NOMO-1 treated with dmso at 0.1 percent for 144 hours (cell line): ENCODE measurements around the gene PCBP3.
"Not testable (repeated sequence)": the region's sequence is repeated elsewhere in the genome, so short reads cannot be mapped to it uniquely, and the experiment has no call there.

Experiments
- DNase-seq: peaks from one replicate; lab custom pipeline; 2025; ENCODE audit not compliant: unreplicated experiment; lab: John Stamatoyannopoulos, UW

PCBP3 gene

DNA sequence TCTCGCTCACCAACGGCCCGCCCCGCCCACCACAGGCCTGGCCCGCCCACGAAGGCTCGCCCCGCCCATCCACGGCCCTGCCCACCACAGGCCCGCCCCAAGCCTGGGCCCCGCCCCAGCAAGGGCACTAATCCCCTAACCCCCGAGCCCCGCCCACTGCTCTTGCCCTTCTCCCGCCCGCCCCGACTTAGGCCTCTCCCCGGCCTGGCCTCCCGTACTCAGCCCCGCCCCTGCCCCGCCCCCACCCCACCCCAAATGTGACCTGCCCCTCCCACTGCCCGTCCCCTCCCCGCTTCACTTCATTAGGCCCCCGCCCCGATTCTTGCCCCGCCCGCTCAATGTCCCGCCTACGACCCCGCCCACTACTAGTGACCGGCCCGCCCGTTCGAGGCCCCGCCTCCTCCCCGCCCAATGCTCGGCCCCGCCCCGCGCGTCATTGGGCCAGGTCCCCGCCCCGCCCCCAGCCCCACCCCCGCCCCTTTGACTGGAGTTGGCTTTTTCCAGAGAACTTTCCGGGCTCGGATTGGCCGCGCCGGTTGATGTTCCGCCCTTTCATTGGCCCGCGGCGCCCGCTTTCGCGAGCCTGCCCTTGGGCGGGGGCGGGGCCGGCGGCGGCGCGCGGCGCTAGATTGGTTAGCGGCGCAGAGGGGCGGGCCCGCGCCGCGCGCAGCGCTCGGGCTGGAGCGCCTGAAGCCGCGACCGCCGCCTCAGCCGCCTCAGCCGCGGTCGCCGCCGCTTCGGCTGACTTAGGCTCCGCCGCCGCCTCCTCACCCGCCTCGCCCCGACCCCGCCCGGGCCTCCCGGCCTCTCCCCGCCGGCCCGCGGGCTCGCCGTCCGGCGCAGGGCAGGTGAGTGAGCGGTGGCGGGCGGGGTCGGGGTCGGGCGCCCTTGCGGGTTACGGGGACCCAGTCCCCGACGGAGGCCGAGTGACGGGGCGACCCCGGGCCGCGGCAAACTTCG is at the start of gene PCBP3:
Gene PCBP3, plus strand, starts transcription at position 705 of the 960 bp plus-strand sequence. CDS start 206,361 bp downstream, outside the sequence.
- DNase-seq = peak; percentile 92

DNA sequence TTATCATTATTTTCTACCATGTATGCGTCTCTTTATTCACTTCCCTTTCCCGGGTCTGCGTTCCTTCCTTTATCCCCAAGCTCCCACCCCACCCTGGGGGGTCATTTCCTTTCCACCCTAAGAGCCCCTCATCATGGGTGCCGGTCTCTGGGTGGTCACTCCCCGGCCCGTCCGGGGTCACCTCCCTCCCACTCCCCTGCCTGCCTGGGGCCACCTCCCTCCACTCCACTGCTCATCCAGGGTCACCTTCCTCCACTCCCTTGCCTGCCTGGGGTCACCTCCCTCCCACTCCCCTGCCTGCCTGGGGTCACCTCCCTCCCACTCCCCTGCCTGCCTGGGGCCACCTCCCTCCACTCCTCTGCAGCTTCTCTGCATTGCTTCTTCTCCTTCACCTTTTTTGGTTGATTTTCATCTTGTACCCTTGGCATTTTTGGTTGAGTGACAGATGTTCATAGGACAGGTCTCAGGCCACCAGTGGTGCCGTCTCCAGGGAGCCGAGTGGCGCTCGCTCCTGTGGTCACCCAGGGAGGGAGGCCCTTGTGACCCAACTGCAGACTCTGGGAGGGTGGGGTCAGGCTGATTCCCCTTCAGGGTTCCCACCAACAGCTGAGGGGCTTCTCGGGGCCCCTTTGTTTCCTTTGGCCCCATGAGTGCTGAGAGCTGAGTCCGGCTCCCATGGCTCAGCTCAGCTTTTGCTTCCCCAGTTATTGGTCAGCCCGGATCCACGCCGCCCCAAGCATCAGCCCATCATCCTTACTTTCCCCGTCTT is 48.6 kb upstream of the PCBP3 start:
- DNase-seq = no peak

DNA sequence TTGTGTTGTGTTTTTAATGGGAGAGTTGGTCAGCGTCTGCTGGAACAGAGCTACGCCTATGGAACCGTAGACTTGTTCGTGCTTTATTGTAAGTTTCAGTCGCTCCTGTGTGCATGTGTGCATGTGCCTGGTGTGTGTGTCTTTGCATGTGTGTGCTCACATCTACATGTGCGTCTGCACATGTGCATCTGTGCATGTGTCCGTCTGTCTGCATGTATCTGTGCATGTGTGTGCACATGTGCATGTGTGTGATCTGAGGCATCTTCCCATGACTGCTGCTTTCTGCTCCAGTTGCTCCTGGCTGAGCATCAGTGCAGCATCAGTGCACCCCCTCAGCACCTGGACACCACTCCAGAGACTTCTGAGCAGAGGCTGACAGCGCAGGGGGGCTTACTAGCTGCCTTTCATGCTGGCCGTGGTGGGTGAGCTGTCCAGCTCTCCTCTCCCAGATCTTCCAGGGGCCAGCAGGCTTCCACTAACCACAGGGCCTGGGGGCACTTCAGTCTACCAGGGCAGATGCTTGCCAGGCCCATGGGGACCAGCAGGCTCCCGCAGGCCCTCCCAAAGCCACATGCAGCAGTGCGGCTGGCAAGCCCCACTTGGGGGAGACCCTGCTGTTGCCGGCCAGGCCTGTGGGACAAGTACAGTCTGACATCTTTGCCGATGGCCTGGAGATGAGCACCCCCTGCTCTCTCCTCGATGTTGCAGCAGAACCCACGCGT is 47.8 kb upstream of the PCBP3 start:
- DNase-seq = no peak

DNA sequence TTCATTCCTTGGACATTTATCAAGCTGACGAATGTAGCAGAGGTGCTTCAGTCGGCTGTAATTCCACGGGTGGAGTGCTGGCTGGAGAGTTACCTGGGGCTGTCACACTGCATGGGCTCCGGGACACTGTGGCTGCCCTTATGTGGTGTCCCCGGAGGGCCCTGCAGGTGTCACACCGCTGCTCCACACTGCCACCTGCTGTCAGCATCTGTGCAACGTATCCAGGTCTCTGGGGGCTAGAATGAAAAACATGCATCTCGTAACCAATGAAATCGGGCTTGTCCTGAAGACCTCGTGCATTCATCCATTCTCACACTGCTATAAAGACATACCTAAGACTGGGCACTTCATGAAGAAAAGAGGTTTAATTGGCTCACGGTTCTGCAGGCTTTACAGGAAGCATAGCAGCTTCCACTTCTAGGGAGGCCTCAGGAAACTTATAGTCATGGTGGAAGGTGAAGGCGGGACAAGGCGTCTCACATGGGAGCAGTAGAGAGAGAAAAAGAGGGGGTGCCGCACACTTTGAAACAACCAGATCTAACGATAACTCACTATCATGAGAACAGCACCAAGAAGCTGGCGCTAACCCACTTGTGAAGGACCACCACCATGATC is 46.7 kb upstream of the PCBP3 start:
- no peak for DNase-seq

DNA sequence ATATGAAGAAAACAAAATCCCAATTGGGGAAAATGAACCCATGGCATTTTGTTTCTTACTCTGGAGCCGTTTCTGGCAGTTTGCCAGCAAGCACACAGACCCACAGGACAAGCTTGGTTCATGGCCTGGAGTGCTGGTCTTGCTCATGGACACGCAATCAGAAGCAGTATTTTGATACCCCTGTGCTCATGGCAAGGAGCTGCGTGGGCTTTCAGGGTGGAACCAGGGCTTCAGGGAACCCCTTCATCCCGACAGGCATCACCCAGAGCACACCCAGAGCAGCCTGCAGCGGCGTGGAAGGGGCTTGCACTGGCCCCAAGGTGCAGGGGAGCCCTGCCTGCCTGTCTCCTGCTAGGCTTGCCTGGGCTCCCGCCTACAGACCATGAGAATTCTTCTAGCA is 45.4 kb upstream of the PCBP3 start:
- no peak for DNase-seq

DNA sequence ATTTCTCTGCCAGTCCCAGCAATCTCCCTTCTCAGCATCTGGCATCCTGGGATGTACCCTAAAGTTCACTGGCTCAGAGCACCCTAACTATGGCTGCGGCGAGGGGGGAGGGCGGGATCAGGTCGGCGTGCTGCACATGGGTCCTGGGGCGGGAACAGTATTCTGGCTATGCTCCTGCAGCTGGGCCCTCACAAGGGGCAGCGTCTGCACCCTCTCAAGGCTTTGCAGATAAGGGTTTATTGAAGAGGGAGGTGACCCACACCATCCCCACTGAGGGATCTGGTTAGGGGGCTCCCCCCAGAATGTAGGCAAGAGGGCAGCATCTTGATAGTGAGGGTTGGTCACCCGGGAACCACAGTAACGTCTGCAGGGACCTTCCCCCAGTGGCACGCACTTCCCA is 44.9 kb upstream of the PCBP3 start:
- no peak for DNase-seq

DNA sequence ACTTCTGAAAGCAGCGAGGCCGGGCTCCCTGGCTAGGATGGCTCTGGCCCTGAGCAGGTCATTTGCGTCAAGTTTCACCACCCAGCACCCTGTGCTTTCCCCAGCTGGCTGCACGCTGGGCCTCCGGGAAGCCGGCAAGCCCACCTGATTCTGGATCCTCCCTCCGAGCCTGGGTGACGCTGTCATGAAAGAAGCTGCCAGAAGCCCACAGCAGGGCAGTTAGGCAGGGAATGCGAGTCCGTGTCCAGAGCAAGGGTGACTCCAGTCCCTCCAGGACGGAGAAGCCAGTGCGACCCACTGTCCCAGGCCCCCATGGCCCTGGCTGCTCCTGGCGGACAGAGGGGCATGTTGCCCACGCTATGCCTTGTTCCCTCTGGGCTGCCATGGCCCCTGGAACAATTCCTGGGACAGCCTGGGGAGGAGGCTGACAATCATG is 44.4 kb upstream of the PCBP3 start:
- no peak for DNase-seq

DNA sequence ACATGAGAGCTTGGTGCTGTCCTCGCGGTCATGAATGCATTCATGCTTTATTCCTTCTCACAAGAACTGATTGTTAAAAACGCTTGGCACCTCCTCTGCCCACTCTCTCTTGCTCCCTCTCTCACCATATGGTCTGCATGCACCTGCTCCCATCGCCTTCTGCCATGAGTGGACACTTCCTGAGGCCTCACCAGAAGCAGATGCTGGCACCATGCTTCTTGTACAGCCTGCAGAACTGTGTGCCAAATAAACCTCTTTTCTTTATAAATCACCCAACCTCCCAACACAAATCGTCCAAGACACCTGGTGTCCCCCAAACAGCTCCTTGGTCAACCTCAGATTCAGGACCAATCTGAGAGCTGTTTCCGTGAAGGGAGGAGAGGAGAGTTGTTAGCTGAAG is 43.3 kb upstream of the PCBP3 start:
- no peak for DNase-seq

DNA sequence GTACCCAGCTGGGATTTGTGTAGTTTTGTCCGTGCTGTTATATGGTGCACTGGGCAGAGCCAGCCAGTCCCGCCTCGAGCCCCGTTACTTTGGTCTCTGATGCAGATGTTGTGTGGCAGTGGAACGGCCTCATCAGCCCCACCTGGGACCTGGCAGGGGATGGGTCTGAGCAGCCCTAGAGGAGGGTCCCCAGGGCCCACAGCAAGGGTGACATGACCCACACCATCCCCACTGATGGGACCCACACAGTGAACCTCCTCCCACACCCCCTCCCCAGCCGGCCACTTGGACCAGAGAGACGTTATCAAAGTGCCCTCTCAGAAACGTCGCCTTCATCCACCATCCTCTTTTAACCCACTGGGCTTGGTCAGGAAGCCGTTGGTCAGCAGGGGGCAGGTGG is 42.0 kb upstream of the PCBP3 start:
- DNase-seq = no peak

DNA sequence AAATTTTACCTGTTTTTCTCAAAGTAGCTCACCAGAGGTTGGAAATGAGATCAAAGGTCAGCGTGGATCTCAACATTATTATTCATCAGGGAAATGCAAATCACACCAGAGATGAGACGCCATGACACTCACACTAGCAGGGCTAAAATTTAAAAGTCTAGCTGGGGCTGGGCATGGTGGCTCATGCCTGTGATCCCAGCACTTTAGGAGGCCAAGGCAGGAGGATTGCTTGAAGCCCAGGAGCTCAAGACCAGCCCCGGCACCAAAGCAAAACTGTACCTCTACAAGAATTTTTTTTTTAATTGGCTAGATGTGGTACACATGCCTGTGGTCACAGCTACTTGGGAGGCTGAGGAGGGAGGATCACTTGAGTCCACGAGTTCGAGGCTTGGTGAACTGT is 41.4 kb upstream of the PCBP3 start:
- DNase-seq = no peak

DNA sequence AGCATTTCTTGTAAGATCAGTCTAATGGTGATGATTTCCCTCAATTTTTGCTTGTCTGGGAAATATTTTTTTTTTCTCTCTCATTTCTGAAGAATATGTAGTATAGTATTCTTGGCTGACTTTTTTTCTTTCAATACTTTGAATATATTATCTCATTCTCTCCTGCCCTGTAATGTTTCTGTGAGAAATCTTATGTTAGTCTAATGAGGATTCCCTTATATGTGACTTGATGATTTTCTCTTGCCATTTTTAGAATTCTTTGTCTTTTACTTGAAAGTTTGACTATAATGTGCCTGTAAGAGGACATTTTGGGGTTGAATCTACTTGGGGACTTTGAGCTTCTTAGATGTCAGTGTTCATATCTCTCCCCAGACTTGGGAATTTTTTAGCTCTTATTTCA is 40.0 kb upstream of the PCBP3 start:
- DNase-seq = no peak

DNA sequence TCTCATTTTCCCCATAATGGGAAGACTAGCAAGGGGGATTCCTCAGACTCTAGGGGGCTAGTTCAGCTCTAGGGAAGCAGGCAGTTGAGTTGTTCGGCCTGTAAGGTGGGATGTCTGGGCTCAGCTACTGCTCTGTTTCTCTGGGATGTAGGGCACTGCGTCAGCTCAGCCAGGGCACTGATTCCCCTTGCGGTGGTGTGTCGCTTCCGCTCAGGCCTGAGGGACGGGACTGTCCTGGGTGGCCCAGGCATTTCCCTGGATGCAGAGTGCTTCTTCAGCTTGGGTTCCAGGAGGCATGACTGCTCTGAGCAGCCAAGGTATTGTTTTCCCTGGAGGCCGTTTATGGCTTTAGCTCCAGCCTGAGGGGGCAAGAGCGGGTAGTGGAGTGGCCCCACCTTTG is 38.8 kb upstream of the PCBP3 start:
- not testable (repeated sequence) for DNase-seq

DNA sequence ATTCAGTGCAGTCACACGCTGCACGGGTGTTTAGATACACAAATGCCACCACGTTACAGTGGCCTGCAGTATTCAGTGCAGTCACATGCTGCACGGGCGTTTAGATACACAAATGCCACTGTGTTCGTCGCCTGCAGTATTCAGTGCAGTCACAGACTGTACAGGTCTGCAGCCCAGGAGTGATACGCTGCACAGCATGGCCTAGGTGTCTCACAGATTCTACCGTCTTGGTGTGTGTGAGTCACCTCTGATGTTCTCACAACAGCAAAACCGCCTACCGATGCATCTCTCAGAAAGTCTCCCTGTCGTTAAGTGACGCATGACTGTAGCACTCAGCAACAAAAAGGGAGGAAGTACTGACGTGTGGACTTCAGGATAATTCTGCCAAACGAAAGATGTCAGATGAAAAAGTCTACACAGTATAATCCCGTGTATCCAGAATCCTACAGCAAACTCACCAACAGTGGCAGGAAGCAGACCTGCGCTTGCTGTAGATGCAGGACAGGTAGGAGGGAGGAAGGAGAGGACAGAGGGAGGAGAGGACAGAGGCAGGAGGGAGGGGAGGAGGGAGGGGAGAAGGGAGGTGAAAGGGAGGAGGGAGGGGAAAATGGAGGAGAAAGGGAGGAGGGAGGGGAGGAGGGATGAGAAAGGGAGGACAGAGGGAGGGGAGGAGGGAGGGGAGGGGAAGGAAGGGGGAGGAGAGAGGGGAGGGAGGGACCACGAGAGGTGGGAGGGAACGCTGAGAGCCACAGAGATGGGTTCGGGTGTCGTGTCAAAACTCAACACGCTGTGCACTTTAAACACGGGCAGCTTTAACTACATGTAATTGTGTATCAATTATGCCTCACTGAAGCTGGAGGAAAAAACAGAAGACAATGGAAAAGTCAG is 36.3 kb upstream of the PCBP3 start:
- no peak for DNase-seq

DNA sequence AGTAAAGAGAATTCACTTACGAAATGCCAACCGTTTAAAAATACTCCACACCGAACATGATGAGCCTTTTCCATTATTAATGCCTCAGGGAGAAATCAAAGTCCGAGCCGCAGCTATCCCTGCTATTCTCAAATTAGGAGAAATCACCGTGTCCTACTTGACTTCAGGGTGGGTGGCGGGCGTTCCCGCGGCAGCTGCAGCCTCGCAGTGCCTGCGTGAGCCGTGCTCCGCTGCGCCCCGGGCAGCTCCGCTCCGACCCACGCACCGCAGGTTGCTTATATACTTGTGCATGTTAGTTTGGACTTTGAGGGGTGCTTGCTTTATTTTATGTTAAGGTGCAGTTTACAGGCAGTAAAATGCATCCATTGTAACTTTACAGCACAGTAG is 35.6 kb upstream of the PCBP3 start:
- no peak for DNase-seq

DNA sequence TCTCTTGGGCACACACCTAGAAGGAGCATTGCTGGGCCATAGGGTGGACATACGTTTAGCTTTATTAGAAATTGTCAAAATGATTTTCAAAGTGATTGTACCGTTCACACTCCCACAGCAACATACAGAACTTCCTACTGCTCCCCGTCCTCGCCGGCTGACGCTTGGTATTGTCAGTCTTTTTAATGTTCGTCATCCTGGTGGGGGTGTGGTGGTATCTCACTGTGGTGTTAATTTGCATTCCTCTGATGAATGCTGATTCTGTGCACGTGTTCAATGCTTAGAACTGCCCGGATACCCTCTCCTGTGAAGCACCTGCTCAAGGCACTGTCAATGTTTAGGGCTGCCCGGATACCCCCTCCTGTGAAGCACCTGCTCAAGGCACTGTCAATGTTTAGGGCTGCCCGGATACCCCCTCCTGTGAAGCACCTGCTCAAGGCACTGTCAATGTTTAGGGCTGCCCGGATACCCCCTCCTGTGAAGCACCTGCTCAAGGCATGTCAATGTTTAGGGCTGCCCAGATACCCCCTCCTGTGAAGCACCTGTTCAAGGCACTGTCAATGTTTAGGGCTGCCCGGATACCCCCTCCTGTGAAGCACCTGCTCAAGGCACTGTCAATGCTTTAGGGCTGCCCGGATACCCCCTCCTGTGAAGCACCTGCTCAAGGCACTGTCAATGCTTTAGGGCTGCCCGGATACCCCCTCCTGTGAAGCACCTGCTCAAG is 34.6 kb upstream of the PCBP3 start:
- not testable (repeated sequence) for DNase-seq

DNA sequence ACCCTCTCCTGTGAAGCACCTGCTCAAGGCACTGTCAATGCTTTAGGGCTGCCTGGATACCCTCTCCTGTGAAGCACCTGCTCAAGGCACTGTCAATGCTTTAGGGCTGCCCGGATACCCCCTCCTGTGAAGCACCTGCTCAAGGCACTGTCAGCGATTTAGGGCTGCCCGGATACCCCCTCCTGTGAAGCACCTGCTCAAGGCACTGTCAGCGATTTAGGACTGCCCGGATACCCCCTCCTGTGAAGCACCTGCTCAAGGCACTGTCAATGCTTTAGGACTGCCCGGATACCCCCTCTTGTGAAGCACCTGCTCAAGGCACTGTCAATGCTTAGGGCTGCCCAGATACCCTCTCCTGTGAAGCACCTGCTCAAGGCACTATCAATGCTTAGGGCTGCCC is 33.9 kb upstream of the PCBP3 start:
- not testable (repeated sequence) for DNase-seq

DNA sequence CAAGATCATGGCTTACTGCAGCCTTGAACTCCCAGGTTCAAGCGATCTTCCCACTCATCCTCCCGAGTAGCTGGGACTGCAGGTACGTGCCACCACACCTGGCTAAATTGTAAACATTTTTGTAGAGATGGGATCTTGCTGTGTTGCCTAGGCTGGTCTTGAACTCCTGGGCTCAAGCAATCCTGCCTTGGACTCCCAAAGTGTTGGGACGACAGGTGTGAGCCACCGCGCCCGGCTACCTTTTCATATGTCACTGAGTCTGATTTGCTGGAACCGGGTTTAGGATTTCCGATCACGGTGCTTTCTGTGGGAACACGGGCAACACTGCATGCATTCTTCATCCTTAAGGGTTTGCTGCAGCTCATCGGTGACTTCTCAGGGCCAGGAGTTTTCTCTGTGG is 32.2 kb upstream of the PCBP3 start:
- DNase-seq = no peak

DNA sequence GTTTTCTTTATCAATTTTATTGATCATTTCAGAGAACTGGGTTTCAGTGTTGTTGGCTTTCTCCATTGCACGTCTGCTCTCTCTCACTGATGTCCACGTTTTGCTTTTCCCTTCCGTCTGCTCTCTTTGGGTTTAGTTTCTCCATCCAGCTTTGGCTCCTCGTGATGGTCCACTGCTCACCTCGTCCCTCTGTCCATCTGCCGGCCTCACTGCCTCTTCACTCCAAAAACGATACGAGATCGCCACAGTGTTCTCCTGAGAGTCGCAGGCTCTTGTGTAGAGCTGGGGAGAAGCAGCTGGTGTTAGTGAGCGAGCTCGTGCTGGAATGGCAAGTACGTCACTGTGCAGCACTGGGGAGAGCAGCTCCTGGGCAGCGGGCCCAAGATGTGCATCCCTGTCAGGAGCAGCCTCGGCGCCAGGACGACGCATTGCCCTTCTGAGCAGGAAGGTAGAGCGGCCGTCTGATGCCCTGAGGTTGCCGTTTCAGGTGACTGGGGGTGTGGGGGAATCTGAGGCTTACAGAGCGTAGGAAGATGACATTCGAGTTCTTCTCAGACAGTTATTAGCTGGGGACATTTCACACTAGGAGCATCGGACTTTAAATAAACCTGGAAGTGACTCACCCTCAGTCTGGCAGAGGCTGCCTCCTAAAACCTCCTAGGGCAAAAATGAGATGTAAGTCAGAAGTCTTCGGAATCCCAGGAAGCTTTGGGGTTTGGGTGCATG is 31.4 kb upstream of the PCBP3 start:
- DNase-seq = no peak

DNA sequence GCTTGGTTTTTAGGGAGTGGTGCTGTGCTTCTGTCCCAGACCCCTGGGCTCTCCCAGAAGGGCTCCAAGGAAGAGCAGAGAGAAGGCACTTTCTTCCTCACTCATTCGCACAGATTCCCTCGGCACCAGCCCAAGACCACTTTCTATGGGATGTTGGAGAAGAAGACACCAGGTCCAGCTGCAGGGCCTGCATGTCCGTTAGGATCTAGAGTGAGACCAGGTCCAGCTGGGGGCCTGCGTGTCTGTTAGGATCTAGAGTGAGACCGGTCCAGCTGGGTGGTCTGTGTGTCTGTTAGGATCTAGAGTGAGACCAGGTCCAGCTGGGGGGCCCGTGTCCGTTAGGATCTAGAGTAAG is 30.9 kb upstream of the PCBP3 start:
- not testable (repeated sequence) for DNase-seq
